IPS-NIHi7 (cell line): Measurements from ENCODE around the gene STYXL1.
"Not testable (repeated sequence)": the region's sequence is repeated elsewhere in the genome, so short reads cannot be mapped to it uniquely, and the experiment has no call there.

Experiments
- DNase-seq: peaks from one replicate; pipeline ENCODE4 v3.0.0; 2012; ENCODE audit warnings: mixed read lengths; ENCODE audit errors: extremely low spot score

Gene STYXL1

GRCh38 chr7:76065016-76065612, 17.3 kb upstream of the STYXL1 start:
- DNase-seq, result no peak

GRCh38 chr7:76064208-76064970, 16.6 kb upstream of the STYXL1 start:
- DNase-seq, result no peak

GRCh38 chr7:76063525-76063924, 15.7 kb upstream of the STYXL1 start:
- DNase-seq, result no peak

- no peak for DNase-seq
These were observed 15.3 kb upstream of the STYXL1 start for GRCh38 chr7:76063114-76063513.

GRCh38 chr7:76062254-76062653, 14.5 kb upstream of the STYXL1 start:
- no peak for DNase-seq

GRCh38 chr7:76060842-76061241, 13.0 kb upstream of the STYXL1 start:
- DNase-seq, result no peak

- not testable (repeated sequence) for DNase-seq
These were observed 10.9 kb upstream of the STYXL1 start for GRCh38 chr7:76058745-76059144.

GRCh38 chr7:76057813-76058145, 10.0 kb upstream of the STYXL1 start:
- DNase-seq, result no peak

- DNase-seq, result no peak
These were observed 9.5 kb upstream of the STYXL1 start for GRCh38 chr7:76057103-76057812.

GRCh38 chr7:76056241-76056640, 8.4 kb upstream of the STYXL1 start:
- DNase-seq, result no peak

GRCh38 chr7:76054123-76055120, 6.6 kb upstream of the STYXL1 start:
- DNase-seq, result no peak

GRCh38 chr7:76053461-76053860, 5.7 kb upstream of the STYXL1 start:
- no peak for DNase-seq

- not testable (repeated sequence) for DNase-seq
These were observed 4.9 kb upstream of the STYXL1 start for GRCh38 chr7:76052681-76053080.

- no peak for DNase-seq
These were observed 4.0 kb upstream of the STYXL1 start for GRCh38 chr7:76051840-76052239.

- no peak for DNase-seq
These were observed 2.7 kb upstream of the STYXL1 start for GRCh38 chr7:76050545-76050944.

- no peak for DNase-seq
These were observed 1.5 kb upstream of the STYXL1 start for GRCh38 chr7:76049295-76049694.

GRCh38 chr7:76048668-76048988, 828 bp upstream of the STYXL1 start:
- peak; percentile 65 for DNase-seq

GRCh38 chr7:76047305-76047810, 442 bp downstream of the STYXL1 start:
- DNase-seq, result no peak

- DNase-seq, result no peak
These were observed 3.4 kb downstream of the STYXL1 start for GRCh38 chr7:76044375-76044865.

GRCh38 chr7:76040126-76040525, 7.7 kb downstream of the STYXL1 start:
- no peak for DNase-seq

- DNase-seq, result no peak
These were observed 10.5 kb downstream of the STYXL1 start for GRCh38 chr7:76037310-76037709.

GRCh38 chr7:76031964-76032363, 15.8 kb downstream of the STYXL1 start:
- no peak for DNase-seq
